Activated CD4-positive, alpha-beta T cell treated with anti-CD3 and anti-CD28 coated beads, Interleukin-2, Interleukin-4, amounts not matched to agents 100 ng/mL and 50 ng/mL, durations not matched to agents 16 hours and 8 hours (primary cell): ENCODE data around the gene TSPAN13.
A peak's percentile ranks its signal among the peaks of the same experiment; 100 is the strongest.

ENCODE experiments used
- DNase-seq: peaks from one replicate; pipeline ENCODE4 v3.0.0-alpha.2; 2020; ENCODE audit warnings: low spot score

Gene TSPAN13

DNA sequence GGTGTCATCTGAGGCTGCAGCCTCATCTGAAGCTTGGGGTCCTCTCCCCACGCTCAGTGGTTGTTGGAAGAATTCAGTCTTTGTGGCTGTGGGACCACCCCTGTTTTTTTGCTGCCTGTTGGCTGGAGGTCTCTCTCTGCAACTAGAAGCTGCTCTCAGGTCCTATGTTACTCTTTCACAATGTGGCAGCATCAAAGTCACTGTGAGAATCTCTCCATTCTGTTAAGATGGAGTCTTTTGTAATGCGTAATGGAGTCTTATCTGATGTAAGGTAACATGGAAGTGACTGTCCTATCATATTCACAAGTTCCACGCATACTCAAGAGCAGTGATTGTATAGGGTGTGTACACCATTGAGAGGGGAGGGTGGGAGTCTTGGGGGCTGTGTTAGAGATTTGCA lies 24.9 kb downstream of the TSPAN13 start:
- DNase-seq, result no peak

GRCh38 chr7:16779051-16779450 lies 25.5 kb downstream of the TSPAN13 start:
- no peak for DNase-seq

DNA sequence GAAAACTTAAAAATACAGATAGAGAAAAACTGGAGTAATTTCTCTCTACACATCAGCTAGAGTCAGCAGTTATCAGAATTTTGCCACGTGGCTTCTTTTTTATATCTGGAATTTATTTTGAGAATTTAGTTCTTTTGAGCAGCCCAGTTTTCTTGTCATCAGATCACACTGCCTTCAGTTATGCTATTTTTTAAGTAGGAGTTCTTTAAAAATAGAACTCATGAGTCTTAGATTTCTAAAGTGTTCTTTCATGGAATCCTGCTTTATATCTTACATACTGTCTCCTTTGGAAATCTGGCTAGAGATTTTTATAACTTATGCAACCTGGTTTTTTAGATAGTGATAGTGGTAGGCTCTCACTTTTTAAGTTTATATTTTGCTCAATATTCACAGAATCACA lies 27.0 kb downstream of the TSPAN13 start:
- no peak for DNase-seq

DNA sequence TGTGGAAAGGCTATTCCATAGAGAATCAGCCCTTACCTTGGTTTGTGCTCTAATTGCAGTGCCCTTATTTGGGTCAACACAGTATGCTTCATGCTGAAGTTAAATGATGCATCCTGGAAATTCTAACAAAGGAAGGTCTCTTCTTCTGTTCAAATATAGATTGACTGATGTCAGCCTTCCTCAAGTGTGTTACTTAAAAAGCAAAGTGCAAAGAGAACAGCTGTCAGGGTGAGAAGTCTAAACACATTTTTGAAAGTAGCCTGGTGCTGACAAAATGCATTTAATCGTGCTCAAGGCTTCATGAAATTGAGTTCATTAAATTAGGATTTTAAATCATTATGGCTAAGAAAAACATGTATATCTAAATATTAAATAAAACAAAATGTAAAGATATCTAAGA lies 31.8 kb downstream of the TSPAN13 start:
- DNase-seq, result no peak

DNA sequence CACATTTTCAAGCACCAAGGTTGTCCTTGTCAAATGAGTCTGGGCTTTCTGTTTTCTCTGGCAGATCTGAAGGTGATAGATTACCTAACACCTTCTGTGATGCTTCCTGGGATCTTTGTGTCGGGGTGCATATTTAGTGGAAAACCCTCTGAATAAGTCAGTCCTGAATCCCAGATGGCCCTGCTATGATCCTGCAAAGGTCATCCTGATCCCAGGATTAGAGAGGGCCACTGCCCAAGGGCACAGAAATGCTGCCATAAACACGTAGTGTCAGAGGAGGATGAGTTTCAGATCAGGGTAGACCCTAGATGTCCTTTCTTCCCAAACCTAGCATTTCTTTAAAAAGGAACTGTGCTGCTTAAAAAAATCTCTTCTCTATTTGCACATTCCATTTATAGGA lies 32.3 kb downstream of the TSPAN13 start:
- DNase-seq, result no peak

- no peak for DNase-seq
These were observed 32.7 kb downstream of the TSPAN13 start for GRCh38 chr7:16786257-16786656.

GRCh38 chr7:16787127-16787526 lies 33.6 kb downstream of the TSPAN13 start:
- no peak for DNase-seq

- DNase-seq, result no peak
These were observed 37.5 kb downstream of the TSPAN13 start for GRCh38 chr7:16791071-16791470.

- DNase-seq, result peak; percentile 47
These were observed 38.5 kb downstream of the TSPAN13 start for GRCh38 chr7:16791905-16792698.

DNA sequence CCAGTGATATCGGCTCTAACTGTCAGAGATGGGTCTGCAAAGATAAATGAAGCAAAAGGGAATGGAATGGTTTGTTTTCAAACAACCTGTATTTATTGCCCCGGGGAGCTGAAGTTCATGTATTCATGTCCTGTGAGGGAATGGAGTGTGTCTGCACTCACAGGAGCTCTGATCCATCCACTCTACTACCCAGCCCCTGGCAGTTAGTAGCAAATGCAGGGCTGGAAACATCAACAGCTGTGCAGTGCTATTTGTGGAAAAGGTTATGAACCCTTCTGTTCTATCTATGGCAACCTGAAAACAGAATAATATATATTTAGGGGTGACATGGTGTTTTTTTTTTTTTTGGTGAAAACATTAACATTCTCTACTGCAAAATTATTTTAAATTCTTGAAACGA lies 41.4 kb downstream of the TSPAN13 start:
- DNase-seq, result no peak

GRCh38 chr7:16795624-16796023 lies 42.1 kb downstream of the TSPAN13 start:
- no peak for DNase-seq

GRCh38 chr7:16801111-16801542 lies 47.6 kb downstream of the TSPAN13 start:
- DNase-seq, result peak; percentile 50

DNA sequence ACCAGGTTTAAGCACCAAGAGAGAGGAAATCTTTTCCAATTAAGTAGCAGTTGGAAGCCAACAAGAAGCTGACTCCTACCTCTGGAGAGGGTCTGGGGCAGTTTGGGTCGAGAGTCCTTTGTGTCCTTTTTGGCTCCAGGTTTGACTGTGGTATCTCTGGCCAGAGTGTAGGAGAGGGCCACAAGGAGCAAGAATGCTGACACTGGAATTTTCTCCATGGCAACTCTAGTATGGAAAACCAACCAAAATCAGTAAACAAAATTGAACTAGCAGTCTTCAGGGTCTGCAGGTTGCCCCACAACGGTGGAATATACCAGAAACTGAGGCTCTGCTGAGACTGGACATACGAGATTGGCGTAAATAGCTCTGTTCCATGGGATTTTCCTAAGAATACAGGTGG lies 48.0 kb downstream of the TSPAN13 start:
- DNase-seq, result no peak

GRCh38 chr7:16803125-16803524 lies 49.6 kb downstream of the TSPAN13 start:
- no peak for DNase-seq

- no peak for DNase-seq
These were observed 50.5 kb downstream of the TSPAN13 start for GRCh38 chr7:16803881-16804673.

- DNase-seq, result no peak
These were observed 51.3 kb downstream of the TSPAN13 start, which contains the start of gene AGR2 for GRCh38 chr7:16804674-16805439. Gene AGR2 (minus strand): TSS chr7:16804999. CDS start chr7:16801796, 3,203 bp downstream.

DNA sequence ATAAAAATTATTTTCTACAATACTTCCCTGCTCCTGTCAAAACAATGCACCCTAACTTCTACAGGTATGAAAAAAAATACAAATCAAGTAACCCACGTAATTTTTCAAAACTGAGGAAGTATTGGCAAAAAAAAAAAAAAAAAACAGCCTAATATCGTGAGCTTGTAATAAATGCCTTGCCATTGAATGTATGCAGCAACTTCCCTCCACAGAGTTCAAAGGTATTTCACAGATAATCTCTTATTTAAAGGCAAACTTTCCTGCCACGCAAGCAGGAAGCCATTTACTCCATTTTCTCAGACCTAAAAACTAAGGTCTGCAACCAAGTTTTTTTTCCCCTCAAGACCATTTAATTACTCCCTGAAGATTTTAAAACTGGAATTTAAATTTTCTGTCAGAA lies 51.9 kb downstream of the TSPAN13 start:
- no peak for DNase-seq

DNA sequence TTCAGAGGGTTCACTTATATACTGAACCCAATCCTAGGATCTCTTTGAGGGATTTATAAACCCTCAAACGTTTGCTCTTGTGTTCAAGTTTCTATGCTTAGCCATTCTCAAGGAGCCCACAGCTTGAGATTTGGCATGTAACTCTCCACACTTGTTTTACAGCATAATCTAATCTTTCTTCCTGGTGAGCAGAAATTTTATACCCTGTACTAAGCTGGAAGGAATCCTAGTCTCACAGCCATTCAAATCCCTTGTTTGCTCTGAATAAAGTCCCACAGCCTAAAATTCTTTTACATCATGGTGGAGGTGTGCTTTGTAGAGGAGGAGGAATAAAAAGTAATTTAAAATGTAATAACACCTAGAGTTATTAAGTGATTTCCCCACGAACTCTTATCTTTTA lies 56.6 kb downstream of the TSPAN13 start:
- DNase-seq, result no peak

- no peak for DNase-seq
These were observed 57.0 kb downstream of the TSPAN13 start for GRCh38 chr7:16810573-16810972.

GRCh38 chr7:16811551-16811950 lies 58.0 kb downstream of the TSPAN13 start:
- DNase-seq, result no peak

DNA sequence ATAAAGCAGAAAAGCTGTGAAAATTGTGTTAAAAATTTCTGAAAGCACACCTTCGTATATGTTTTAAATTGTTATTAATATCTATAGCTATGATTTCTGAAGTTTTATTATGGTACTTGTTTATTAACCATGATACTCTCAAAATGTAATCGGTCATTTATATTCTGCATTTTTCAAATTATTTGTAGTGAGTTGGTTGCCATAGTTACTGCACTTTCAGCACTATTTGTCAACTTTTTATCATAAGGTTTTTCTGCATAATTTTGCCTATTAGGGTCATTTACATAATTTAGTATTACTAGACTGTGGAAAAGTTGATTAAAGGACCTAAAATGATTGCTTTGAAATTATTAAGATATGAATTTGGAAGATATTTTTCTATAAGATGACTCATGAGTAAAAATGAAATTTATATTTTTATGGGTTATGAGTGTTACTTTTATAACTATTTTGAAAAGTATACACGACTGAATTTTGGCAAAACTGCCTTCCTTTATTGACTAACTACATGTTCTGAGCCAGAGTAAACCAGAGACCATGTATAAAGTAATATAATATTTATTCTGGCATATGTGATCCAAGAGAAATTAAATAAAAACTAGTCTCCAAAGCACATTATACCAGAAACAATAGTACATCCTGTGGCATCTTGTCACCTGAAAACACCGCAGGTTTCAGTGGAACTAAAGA lies 59.1 kb downstream of the TSPAN13 start:
- no peak for DNase-seq

DNA sequence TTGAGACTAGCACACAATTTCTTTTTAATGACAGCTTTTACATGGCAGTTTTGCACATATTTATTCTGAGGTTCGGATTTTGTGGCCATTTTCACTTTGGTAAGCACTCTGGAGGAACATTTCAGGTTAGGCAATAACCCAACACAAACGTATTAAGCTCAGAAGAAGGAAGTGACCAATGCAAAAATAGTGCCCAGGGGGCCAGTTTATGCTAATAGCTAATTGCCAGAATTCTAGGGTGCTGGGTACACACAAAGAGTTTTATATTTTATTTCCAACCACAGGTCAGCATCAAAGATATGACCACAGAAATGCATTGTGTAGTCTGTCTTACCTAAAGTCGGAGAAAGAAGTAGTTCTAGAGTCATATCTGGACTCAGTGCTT lies 59.7 kb downstream of the TSPAN13 start:
- DNase-seq, result no peak
